Progenitor cell of endocrine pancreas (in vitro differentiated cells): ENCODE results near the gene POU5F1. TPM values are rescaled to one million over a fixed set of nuclear protein-coding genes. Genes with fewer than 3 reads are reported as not detected.

Source experiments
- DNase-seq: peaks from one replicate; pipeline ENCODE4 v3.0.0; 2021; ENCODE audit warnings: low spot score; ENCODE audit not compliant: unreplicated experiment
- H3K27ac Mint-ChIP-seq: 2 replicates; pipeline ENCODE4 v1.8.0; 2021; ENCODE audit warnings: mild to moderate bottlenecking, moderate library complexity, mixed read lengths
- H3K27me3 Mint-ChIP-seq: 2 replicates; pipeline ENCODE4 v1.8.0; 2021; ENCODE audit warnings: mixed read lengths
- H3K36me3 Mint-ChIP-seq: 2 replicates; pipeline ENCODE4 v1.8.0; 2022; ENCODE audit warnings: mixed read lengths; ENCODE audit not compliant: insufficient read depth
- H3K4me1 Mint-ChIP-seq: 2 replicates; pipeline ENCODE4 v1.8.0; 2021; ENCODE audit warnings: low read depth, mixed read lengths
- H3K4me3 Mint-ChIP-seq: 2 replicates; pipeline ENCODE4 v1.8.0; 2021; ENCODE audit warnings: low read depth, mild to moderate bottlenecking, moderate library complexity, mixed read lengths
- H3K9me3 Mint-ChIP-seq: 2 replicates; pipeline ENCODE4 v1.8.0; 2021; ENCODE audit warnings: low read depth, mixed read lengths
- total RNA-seq: library from RNA; stranded (reverse); gene quantifications from 2 replicates; pipeline ENCODE4 v1.2.1, GENCODE V29; 2021
- TF ChIP-seq, protein P1 (sequence below): fragments of 200-600 bp; sonication (generic); IDR thresholded peaks from one replicate; pipeline ENCODE4 v1.5.0; 2021; ENCODE audit warnings: antibody characterized with exemption, mild to moderate bottlenecking; ENCODE audit not compliant: unreplicated experiment

POU5F1 gene
- total RNA-seq, 1 donor from 2014 or later = 1.6 TPM

- no peak for DNase-seq
- H3K36me3 Mint-ChIP-seq = no peaks in the 10 kb centered on the region
- peaks cover 5% of the 10 kb centered on the region for H3K4me1 Mint-ChIP-seq
- peaks cover 5% of the 10 kb centered on the region for H3K27me3 Mint-ChIP-seq
- no peak overlapping the region for H3K4me3 Mint-ChIP-seq
- TF ChIP-seq, protein P1, sequence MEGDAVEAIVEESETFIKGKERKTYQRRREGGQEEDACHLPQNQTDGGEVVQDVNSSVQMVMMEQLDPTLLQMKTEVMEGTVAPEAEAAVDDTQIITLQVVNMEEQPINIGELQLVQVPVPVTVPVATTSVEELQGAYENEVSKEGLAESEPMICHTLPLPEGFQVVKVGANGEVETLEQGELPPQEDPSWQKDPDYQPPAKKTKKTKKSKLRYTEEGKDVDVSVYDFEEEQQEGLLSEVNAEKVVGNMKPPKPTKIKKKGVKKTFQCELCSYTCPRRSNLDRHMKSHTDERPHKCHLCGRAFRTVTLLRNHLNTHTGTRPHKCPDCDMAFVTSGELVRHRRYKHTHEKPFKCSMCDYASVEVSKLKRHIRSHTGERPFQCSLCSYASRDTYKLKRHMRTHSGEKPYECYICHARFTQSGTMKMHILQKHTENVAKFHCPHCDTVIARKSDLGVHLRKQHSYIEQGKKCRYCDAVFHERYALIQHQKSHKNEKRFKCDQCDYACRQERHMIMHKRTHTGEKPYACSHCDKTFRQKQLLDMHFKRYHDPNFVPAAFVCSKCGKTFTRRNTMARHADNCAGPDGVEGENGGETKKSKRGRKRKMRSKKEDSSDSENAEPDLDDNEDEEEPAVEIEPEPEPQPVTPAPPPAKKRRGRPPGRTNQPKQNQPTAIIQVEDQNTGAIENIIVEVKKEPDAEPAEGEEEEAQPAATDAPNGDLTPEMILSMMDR = no peak
- H3K9me3 Mint-ChIP-seq = no peaks in the 10 kb centered on the region
- H3K27ac Mint-ChIP-seq = no peak overlapping the region
These were observed 39.6 kb upstream of the POU5F1 start for GRCh38 chr6:31210123-31210522.

DNA sequence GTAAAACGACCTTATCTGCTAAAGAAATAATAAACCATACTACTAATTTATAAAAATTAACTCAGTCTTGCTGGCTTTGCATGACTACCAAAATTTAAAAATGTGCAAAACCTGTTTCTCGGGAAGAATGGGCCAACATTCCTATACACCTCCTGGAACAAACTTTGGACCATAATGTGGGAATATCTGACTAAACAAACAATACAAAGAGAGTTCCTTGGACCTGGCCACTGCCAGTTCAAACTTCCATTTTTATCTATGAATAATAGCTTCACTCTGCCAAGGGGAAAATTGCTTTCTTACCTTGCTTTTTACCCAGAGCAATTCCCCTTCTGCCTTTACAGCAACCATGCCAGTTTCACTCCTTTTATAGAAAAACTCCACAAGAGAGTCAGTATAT lies 38.7 kb upstream of the POU5F1 start:
- no peak overlapping the region for H3K4me3 Mint-ChIP-seq
- no peak for DNase-seq
- no peak overlapping the region for H3K27ac Mint-ChIP-seq
- H3K27me3 Mint-ChIP-seq = peaks cover 5% of the 10 kb centered on the region
- H3K4me1 Mint-ChIP-seq = peaks cover 6% of the 10 kb centered on the region
- no peaks in the 10 kb centered on the region for H3K36me3 Mint-ChIP-seq
- H3K9me3 Mint-ChIP-seq = no peaks in the 10 kb centered on the region
- TF ChIP-seq, protein P1 = no peak

DNA sequence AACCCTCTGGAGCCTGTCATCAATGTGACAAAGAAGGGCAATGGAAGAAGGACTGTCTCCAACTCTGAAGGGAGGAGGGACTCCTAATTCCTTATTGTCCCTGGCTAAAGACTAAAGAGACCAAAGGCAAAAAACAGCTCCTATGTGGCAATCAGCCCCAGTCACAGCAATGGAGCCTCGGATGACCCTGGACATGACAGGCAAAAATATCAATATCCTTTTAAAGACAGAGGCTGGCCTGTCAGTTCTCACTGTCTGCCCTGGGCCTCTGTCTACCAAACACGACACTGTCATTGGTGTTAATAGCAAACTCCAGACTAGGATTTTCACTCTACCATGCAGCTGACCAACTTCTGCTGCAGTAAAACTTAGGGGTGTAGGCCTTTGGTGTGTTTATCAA lies 38.0 kb upstream of the POU5F1 start:
- Mint-ChIP-seq H3K9me3 (no peaks in the 10 kb centered on the region), H3K4me3 (no peak overlapping the region), H3K27me3 (peaks cover 5% of the 10 kb centered on the region), H3K4me1 (peaks cover 11% of the 10 kb centered on the region), H3K36me3 (no peaks in the 10 kb centered on the region), H3K27ac (no peak overlapping the region)
- DNase-seq = no peak
- TF ChIP-seq, protein P1 = no peak

DNA sequence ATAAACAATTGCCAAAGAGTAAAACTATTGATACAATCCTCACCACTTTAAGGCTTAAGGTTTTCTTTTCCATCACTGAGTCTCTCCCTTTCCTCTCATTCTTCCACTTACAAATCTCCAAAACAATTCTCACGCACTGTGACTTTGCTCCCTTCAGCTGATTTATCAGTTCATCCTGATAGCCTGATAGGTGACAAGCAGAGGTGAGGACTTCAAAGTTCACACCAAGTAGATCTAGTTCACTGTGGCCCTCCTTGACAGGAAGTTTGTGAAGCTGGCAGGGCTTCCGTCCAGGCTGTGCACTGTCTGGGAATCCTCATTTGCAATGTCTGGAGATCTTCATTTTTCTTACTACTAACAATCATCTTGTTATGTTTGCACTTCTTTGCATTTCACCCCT lies 35.2 kb upstream of the POU5F1 start:
- no peak for DNase-seq
- Mint-ChIP-seq H3K9me3 (no peaks in the 10 kb centered on the region), H3K4me3 (no peak overlapping the region), H3K27me3 (peaks cover 5% of the 10 kb centered on the region), H3K36me3 (no peaks in the 10 kb centered on the region), H3K27ac (no peak overlapping the region), H3K4me1 (peaks cover 14% of the 10 kb centered on the region)
- TF ChIP-seq, protein P1 = no peak

DNA sequence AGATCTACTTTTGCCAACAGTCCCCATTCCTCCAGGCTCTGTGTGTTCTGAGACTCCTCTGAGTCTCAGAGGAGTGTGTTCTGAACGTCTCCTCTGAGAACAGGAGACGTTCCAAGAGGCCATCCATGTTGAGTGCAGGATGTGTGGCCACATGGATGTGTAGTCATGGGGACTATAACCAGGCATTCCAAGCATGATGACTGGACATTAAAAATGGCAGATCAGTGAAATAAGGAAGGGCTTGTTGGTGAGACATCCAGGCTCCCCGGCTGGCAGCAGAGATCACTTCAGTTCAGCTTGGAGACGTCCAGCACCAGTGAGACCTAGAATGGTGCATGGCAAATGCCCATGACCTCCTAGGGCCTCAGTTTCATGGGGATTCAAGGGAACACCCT lies 34.3 kb upstream of the POU5F1 start:
- no peaks in the 10 kb centered on the region for H3K9me3 Mint-ChIP-seq
- no peak for DNase-seq
- H3K4me1 Mint-ChIP-seq = peaks cover 14% of the 10 kb centered on the region
- H3K4me3 Mint-ChIP-seq = no peak overlapping the region
- TF ChIP-seq, protein P1 = no peak
- peaks cover 3% of the 10 kb centered on the region for H3K27me3 Mint-ChIP-seq
- no peak overlapping the region for H3K27ac Mint-ChIP-seq
- H3K36me3 Mint-ChIP-seq = no peaks in the 10 kb centered on the region
